OCI-LY3 (cell line): ENCODE results near the gene GNGT2.
"Not testable (repeated sequence)": the region's sequence is repeated elsewhere in the genome, so short reads cannot be mapped to it uniquely, and the experiment has no call there.

Experiments
- H2AFZ ChIP-seq: fragments of 200-600, 300-600 bp; shearing (Covaris generic); 2 replicates; pipeline ENCODE4 v1.6.0; 2014; ENCODE audit warnings: antibody characterized with exemption, low read depth, low read length
- H3K27ac ChIP-seq: fragments of 200-600, 300-600 bp; sonication (generic); 2 replicates; pipeline ENCODE4 v1.5.1; 2014; ENCODE audit warnings: mild to moderate bottlenecking, low read length, moderate library complexity, mixed read lengths
- H3K27me3 ChIP-seq: fragments of 200-600, 300-600 bp; sonication (generic); 2 replicates; pipeline ENCODE4 v1.6.1; 2014; ENCODE audit warnings: low read depth, low read length, mixed read lengths
- H3K36me3 ChIP-seq: fragments of 200-600, 300-600 bp; sonication (generic); replicated peaks from 2 replicates; pipeline ENCODE3; 2014; ENCODE audit warnings: low read depth, low read length, mixed read lengths
- H3K4me1 ChIP-seq: fragments of 300-600, 200-600 bp; sonication (generic); 2 replicates; pipeline ENCODE4 v1.6.1; 2014; ENCODE audit warnings: low read length, mixed read lengths
- H3K4me2 ChIP-seq: fragments of 200-600, 300-600 bp; sonication (generic); 2 replicates; pipeline ENCODE4 v1.6.1; 2014; ENCODE audit warnings: low read length, mixed read lengths
- H3K4me3 ChIP-seq: fragments of 300-600, 200-600 bp; sonication (generic); 2 replicates; pipeline ENCODE4 v1.5.1; 2014; ENCODE audit warnings: antibody characterized with exemption, mild to moderate bottlenecking, low read length, moderate library complexity
- H3K79me2 ChIP-seq: fragments of 300-600, 200-600 bp; shearing (Covaris generic); 2 replicates; pipeline ENCODE4 v1.6.1; 2014; ENCODE audit warnings: mild to moderate bottlenecking, low read length, mixed read lengths
- H3K9ac ChIP-seq: fragments of 300-600, 200-600 bp; shearing (Covaris generic); 2 replicates; pipeline ENCODE4 v1.6.0; 2014; ENCODE audit warnings: mild to moderate bottlenecking, low read length, moderate library complexity
- H3K9me3 ChIP-seq: fragments of 200-600, 300-600 bp; shearing (Covaris generic); 2 replicates; pipeline ENCODE4 v1.6.1; 2014; ENCODE audit warnings: low read length, mixed read lengths; ENCODE audit not compliant: insufficient read depth
- H4K20me1 ChIP-seq: fragments of 200-600, 300-600 bp; sonication (generic); 2 replicates; pipeline ENCODE4 v1.6.1; 2016; ENCODE audit warnings: low read length, mixed read lengths; ENCODE audit not compliant: insufficient read depth
- EZH2phosphoT487 ChIP-seq: fragments of 200-600 bp; shearing (Covaris generic); IDR thresholded peaks from 2 replicates; pipeline ENCODE4 v1.6.1; 2018; ENCODE audit warnings: antibody characterized with exemption, mixed run types, low read depth
- TF ChIP-seq, protein P1 (sequence below): fragments of 200-600, 300-600 bp; sonication (generic); IDR thresholded peaks from 2 replicates; pipeline ENCODE4 v1.5.1; 2014; ENCODE audit warnings: antibody characterized with exemption, low read length, low read depth

The GNGT2 gene

GRCh38 chr17:49183801-49184200 is 26.6 kb downstream of the GNGT2 start:
- TF ChIP-seq, protein P1, sequence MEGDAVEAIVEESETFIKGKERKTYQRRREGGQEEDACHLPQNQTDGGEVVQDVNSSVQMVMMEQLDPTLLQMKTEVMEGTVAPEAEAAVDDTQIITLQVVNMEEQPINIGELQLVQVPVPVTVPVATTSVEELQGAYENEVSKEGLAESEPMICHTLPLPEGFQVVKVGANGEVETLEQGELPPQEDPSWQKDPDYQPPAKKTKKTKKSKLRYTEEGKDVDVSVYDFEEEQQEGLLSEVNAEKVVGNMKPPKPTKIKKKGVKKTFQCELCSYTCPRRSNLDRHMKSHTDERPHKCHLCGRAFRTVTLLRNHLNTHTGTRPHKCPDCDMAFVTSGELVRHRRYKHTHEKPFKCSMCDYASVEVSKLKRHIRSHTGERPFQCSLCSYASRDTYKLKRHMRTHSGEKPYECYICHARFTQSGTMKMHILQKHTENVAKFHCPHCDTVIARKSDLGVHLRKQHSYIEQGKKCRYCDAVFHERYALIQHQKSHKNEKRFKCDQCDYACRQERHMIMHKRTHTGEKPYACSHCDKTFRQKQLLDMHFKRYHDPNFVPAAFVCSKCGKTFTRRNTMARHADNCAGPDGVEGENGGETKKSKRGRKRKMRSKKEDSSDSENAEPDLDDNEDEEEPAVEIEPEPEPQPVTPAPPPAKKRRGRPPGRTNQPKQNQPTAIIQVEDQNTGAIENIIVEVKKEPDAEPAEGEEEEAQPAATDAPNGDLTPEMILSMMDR, result no peak
- no peak for TF ChIP-seq EZH2phosphoT487
- Histone ChIP-seq H3K4me1 (no peaks in the 10 kb centered on the region), H3K36me3 (no peaks in the 10 kb centered on the region), H3K4me2 (no peak overlapping the region), H3K27me3 (no peaks in the 10 kb centered on the region), H3K9me3 (no peaks in the 10 kb centered on the region), H3K79me2 (no peaks in the 10 kb centered on the region), H4K20me1 (no peaks in the 10 kb centered on the region), H3K27ac (no peak overlapping the region), H2AFZ (no peak overlapping the region), H3K9ac (no peak overlapping the region), H3K4me3 (no peak overlapping the region)

DNA sequence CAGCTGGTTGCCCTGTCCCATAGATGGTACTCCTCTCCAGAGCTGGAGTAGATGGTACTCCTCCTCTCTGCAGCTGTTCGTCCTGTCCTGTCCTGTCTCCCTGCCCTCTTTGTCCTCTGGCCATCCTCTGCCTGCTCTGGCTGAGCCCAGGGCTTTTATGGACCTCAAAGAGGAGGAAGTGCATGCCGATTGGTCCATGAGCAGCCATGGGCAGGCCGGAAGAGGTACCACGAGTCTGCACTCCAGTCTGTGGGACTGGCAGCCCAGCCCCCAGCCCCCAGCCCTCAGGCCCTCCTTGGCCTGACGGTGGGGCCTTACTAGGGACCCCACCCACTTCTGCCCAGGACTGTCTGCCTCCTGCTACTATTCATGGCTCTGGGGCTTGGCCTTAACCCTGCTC is 27.0 kb downstream of the GNGT2 start:
- no peak overlapping the region for H3K27ac ChIP-seq

DNA sequence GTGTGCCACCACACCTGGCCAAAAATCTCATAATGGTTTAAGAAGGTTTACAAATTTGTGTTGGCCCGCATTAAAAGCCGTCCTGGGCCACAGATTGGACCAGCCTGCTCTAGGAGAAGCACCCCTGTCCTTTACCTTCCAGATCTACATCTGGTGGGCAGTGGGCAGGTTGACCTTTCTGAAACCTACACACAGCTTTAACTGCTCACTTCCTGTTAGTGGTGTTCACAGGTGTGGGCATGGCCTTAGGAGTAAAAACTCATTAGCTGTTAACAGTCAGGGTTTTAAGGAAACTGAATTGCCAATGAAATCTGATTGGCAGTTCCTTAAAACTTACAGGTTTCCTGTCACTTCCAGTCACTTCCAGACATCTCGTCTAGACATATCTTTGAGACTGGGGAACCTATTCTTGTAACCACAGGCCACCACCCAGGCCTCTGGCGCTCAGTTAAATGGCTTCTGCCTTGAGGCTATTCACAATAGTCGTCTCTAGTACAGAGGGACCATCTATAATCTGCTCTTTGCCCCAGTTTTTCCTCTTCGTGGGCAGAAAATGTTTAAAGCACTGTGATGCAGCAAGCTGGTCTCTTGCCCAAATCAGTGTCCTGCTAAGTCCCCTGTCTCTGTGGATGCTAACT is 29.3 kb downstream of the GNGT2 start:
- H3K9ac ChIP-seq, result no peak overlapping the region
- no peak for TF ChIP-seq EZH2phosphoT487
- TF ChIP-seq, protein P1, result no peak
- no peaks in the 10 kb centered on the region for H3K27me3 ChIP-seq
- no peaks in the 10 kb centered on the region for H3K36me3 ChIP-seq
- no peak overlapping the region for H3K4me3 ChIP-seq
- no peaks in the 10 kb centered on the region for H3K9me3 ChIP-seq
- H3K4me1 ChIP-seq, result no peaks in the 10 kb centered on the region
- H3K79me2 ChIP-seq, result no peaks in the 10 kb centered on the region
- H4K20me1 ChIP-seq, result no peaks in the 10 kb centered on the region
- H3K4me2 ChIP-seq, result no peak overlapping the region
- no peak overlapping the region for H2AFZ ChIP-seq
- no peak overlapping the region for H3K27ac ChIP-seq

More for the DNA sequence above, 27.0 kb downstream of the GNGT2 start:
- H3K9ac ChIP-seq, result no peak overlapping the region
- H3K9me3 ChIP-seq, result no peaks in the 10 kb centered on the region
- no peak overlapping the region for H2AFZ ChIP-seq
- no peaks in the 10 kb centered on the region for H3K4me1 ChIP-seq
- H3K36me3 ChIP-seq, result no peaks in the 10 kb centered on the region
- H4K20me1 ChIP-seq, result no peaks in the 10 kb centered on the region
- TF ChIP-seq EZH2phosphoT487, result no peak
- TF ChIP-seq, protein P1, result no peak
- no peaks in the 10 kb centered on the region for H3K27me3 ChIP-seq
- no peak overlapping the region for H3K4me3 ChIP-seq
- H3K4me2 ChIP-seq, result no peak overlapping the region
- H3K79me2 ChIP-seq, result no peaks in the 10 kb centered on the region

DNA sequence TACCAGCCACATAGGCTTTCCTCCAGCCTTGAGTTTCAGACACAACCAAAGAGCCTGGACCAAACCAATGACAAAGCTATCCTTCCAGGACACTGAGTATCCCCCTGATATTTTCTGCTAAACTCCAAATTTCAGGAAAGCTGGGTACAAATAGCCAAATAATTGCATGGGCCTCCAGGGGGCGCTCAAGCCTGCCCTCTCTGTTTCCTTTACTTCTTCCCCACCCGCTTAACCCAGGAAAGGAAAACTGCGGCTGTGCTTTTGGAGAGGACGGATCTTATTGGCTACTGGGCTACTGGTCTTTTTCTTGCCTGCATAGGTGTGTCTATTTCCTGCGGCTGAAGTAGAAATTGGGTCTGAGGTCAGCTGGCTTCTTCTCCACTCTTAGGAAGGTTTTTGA is 30.1 kb downstream of the GNGT2 start:
- no peak for TF ChIP-seq EZH2phosphoT487
- TF ChIP-seq, protein P1, result peak; percentile 93
- H3K4me3 ChIP-seq, result no peak overlapping the region; the same call in 1 of the 2 replicates
- H4K20me1 ChIP-seq, result no peaks in the 10 kb centered on the region
- H3K27ac ChIP-seq, result no peak overlapping the region
- H3K4me1 ChIP-seq, result no peaks in the 10 kb centered on the region
- H3K4me2 ChIP-seq, result peak overlapping the region; percentile 60
- H3K79me2 ChIP-seq, result no peaks in the 10 kb centered on the region
- H3K9ac ChIP-seq, result no peak overlapping the region
- H2AFZ ChIP-seq, result no peak overlapping the region
- H3K9me3 ChIP-seq, result no peaks in the 10 kb centered on the region
- H3K36me3 ChIP-seq, result no peaks in the 10 kb centered on the region
- H3K27me3 ChIP-seq, result no peaks in the 10 kb centered on the region

- not testable (repeated sequence) for H3K79me2 ChIP-seq, H3K4me2 ChIP-seq, H3K4me1 ChIP-seq, H3K9ac ChIP-seq, H3K27me3 ChIP-seq, H4K20me1 ChIP-seq, H3K27ac ChIP-seq, H3K9me3 ChIP-seq, H3K4me3 ChIP-seq, H2AFZ ChIP-seq, H3K36me3 ChIP-seq
Observed at GRCh38 chr17:49175978-49176377, 34.4 kb downstream of the GNGT2 start.

DNA sequence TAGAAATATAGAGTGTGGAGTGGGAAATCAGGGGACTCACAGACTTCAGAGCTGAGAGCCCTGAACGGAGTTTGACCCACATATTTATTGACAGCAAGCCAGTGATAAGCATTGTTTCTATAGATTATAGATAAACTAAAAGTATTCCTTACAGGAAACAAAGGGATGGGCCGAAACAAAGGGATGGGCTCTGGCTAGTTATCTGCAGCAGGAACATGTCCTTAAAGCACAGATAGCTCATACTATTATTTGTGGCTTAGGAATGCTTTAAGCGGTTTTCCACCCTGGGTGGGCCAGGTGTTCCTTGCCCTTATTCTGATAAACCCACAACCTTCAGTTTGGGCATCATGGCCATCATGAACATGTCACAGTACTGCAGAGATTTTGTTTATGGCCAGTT is 39.7 kb downstream of the GNGT2 start:
- not testable (repeated sequence) for H3K9ac ChIP-seq, H3K4me3 ChIP-seq, H3K79me2 ChIP-seq, H3K36me3 ChIP-seq, H4K20me1 ChIP-seq, H2AFZ ChIP-seq, H3K4me1 ChIP-seq, H3K9me3 ChIP-seq, H3K27ac ChIP-seq, H3K4me2 ChIP-seq
- peaks cover 34% of the 10 kb centered on the region for H3K27me3 ChIP-seq
